Measurements from ENCODE around the gene ZNF316.

DNA sequence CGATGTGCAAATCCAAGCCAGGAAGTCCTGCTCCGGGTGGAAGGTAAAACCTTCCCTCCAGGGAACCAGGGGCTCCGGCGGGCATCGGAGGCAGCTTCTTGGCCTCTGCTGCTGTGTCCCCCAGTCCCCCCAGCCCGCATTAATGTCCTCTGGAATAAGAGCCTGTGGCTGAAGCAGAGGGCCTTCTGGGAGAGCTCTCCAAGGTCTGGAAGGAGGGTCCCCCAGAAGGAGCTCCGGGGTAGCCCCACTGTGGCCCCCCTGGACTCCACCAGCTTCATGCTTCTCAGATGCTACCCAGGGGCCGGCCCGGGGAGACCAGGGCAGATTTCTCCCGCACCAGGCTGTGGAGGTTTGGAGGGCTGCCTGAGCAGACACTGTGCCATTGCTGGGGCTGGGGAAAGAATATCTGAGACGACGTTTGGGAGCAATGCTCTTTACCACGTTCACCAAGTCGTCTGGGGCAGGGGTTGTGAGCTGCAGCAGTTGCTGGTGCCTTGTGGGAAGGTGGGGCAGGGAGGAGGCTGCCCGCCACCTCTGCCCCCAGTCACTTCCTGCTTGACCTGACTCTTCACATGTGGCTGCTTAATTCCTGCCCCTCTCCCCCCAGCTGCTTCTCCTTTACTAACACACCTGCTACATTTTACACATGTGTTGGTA lies 13.4 kb upstream of the ZNF316 start:
- TF ChIP-seq, protein P1, sequence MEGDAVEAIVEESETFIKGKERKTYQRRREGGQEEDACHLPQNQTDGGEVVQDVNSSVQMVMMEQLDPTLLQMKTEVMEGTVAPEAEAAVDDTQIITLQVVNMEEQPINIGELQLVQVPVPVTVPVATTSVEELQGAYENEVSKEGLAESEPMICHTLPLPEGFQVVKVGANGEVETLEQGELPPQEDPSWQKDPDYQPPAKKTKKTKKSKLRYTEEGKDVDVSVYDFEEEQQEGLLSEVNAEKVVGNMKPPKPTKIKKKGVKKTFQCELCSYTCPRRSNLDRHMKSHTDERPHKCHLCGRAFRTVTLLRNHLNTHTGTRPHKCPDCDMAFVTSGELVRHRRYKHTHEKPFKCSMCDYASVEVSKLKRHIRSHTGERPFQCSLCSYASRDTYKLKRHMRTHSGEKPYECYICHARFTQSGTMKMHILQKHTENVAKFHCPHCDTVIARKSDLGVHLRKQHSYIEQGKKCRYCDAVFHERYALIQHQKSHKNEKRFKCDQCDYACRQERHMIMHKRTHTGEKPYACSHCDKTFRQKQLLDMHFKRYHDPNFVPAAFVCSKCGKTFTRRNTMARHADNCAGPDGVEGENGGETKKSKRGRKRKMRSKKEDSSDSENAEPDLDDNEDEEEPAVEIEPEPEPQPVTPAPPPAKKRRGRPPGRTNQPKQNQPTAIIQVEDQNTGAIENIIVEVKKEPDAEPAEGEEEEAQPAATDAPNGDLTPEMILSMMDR (conservative IDR thresholded peaks at IDR 0.05; ENCODE audit: low read depth in 2 of 2) = no peak
- TF ChIP-seq EZH2 (IDR thresholded peaks at IDR 0.05; ENCODE audit: low read depth, unreplicated experiment) (no peak), JUNB (IDR thresholded peaks at IDR 0.05; ENCODE audit: unreplicated experiment) (no peak)

Measured in GM23338 (cell line).